Measurements from ENCODE around the gene STARD8.

Gene STARD8

GRCh38 chrX:68721546-68721945, 74.1 kb downstream of the STARD8 start:
- no peak for TF ChIP-seq CTCF (IDR thresholded peaks at IDR 0.05; ENCODE audit: low read depth, low read length)
- no peak overlapping the region for H3K4me3 ChIP-seq (replicated peaks in 1 of 2; ENCODE audit: low read depth in 2 of 2, low read length in 2 of 2)
- no peak for DNase-seq (ENCODE audit: low read depth in 2 of 2)

- no peak for DNase-seq (ENCODE audit: low read depth in 2 of 2)
- TF ChIP-seq CTCF (IDR thresholded peaks at IDR 0.05; ENCODE audit: low read depth, low read length), result no peak
- H3K4me3 ChIP-seq (replicated peaks in 1 of 2; ENCODE audit: low read depth in 2 of 2, low read length in 2 of 2), result no peak overlapping the region
Measured at GRCh38 chrX:68721991-68722860, 74.8 kb downstream of the STARD8 start.

GRCh38 chrX:68723491-68724155, 76.2 kb downstream of the STARD8 start:
- DNase-seq (ENCODE audit: low read depth in 2 of 2), result no peak

GRCh38 chrX:68724531-68725020, 77.1 kb downstream of the STARD8 start:
- H3K4me3 ChIP-seq (replicated peaks in 1 of 2; ENCODE audit: low read depth in 2 of 2, low read length in 2 of 2), result no peak overlapping the region
- no peak for DNase-seq (ENCODE audit: low read depth in 2 of 2)
- TF ChIP-seq CTCF (IDR thresholded peaks at IDR 0.05; ENCODE audit: low read depth, low read length), result no peak

More at GRCh38 chrX:68723491-68724155, 76.2 kb downstream of the STARD8 start:
- no peak overlapping the region for H3K4me3 ChIP-seq (replicated peaks in 1 of 2; ENCODE audit: low read depth in 2 of 2, low read length in 2 of 2)
- no peak for TF ChIP-seq CTCF (IDR thresholded peaks at IDR 0.05; ENCODE audit: low read depth, low read length)

- TF ChIP-seq CTCF (IDR thresholded peaks at IDR 0.05; ENCODE audit: low read depth, low read length), result no peak
- DNase-seq (ENCODE audit: low read depth in 2 of 2), result no peak
- no peak overlapping the region for H3K4me3 ChIP-seq (replicated peaks in 1 of 2; ENCODE audit: low read depth in 2 of 2, low read length in 2 of 2)
Measured at GRCh38 chrX:68725756-68726365, 78.4 kb downstream of the STARD8 start.

- no peak overlapping the region for H3K4me3 ChIP-seq (replicated peaks in 1 of 2; ENCODE audit: low read depth in 2 of 2, low read length in 2 of 2)
- DNase-seq (ENCODE audit: low read depth in 2 of 2), result no peak
- no peak for TF ChIP-seq CTCF (IDR thresholded peaks at IDR 0.05; ENCODE audit: low read depth, low read length)
Measured at GRCh38 chrX:68726366-68726765, 78.9 kb downstream of the STARD8 start.

All from cardiac fibroblast (primary cell).